HG03378 (cell line): ENCODE measurements around the gene TMPRSS9.

Source experiments
- ATAC-seq: cut with Tn5 transposase; IDR thresholded peaks from one replicate; pipeline ENCODE4 v1.9.1; 2021; ENCODE audit warnings: mild to moderate bottlenecking, moderate library complexity; ENCODE audit not compliant: unreplicated experiment

The TMPRSS9 gene

GRCh38 chr19:2359992-2360685, at the start of gene TMPRSS9:
Gene TMPRSS9, plus strand, starts transcription at chr19:2360265. Its CDS starts 29,521 bp downstream, at chr19:2389786.
- ATAC-seq = no peak

DNA sequence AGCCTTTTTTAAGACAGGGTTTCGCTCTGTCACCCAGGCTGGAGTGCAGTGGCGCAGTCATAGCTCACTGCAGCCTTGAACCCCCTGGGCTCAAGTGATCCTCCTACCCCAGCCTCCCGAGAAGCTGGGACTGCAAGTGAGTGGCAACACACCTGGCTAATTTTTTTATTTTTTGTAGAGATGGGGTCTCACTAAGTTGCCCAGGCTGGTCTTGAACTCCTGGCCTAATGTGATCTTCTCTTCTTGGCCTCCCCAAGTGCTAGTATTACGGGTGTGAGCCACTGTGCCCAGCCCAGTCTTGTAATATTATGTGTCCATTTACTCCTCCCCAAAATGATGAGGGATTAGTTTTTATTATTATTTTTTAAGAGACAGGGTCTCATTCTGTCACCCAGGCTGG, 49.0 kb upstream of the TMPRSS9 start:
- ATAC-seq = no peak

DNA sequence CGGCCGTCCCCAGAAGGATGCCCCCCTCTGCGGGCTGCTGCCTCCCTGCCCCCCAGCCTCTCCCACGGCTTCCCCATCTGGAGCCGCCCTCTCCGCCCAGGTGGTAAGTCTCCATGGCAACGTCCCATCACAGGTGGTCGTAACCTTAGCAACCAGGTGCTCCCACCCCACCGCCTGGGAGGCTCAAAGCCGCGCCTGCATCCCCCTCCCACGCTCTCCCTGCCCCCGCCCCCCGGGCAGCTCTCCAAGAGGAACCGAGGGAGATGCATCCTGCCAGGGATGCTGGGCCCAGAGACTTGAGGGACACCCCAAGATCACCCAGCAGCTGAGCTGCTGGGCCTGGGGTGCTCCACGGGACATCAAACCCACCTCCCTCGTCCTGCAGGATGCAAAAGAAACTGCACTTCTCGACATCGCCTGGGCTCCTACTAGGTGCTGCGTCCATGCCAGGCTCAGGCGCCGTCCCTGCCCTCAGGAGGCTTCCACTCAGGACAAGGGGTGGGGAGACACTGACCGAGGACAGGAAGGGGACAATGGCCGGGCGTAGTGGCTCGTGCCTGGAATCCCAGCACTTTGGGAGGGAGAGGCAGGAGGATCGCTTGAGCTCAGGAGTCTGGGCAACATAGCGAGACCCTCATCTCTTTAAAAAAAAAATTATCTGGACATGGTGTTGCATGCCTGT, 47.1 kb upstream of the TMPRSS9 start:
- ATAC-seq = no peak

GRCh38 chr19:2315121-2315817, 44.8 kb upstream of the TMPRSS9 start:
- ATAC-seq = no peak

DNA sequence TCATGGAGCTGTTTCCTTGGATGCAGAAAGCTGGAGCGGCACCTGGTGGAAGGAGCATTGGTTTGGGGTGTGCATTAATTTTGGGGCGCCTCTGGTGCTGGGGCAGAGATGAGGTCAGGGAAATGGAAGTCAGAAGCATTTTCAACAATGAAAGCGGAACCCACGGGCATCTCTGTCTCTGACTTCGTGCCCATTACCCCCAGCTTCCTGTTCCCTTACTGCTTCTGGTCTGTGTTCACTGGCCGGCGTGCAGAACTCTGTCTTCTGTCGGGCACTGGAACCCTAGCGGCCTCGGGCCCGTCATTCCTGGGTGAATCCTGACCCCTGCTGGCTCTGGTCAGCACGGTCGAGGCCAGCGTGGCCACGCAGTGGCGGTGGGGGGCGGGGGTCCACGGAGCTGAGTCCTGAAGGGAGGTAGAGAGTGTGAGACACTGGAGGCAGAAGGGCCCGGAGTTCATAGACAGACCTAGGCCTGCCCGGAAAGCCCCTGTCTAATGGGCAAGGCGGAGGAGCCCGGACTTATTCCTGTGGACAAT, 44.2 kb upstream of the TMPRSS9 start:
- ATAC-seq = no peak

DNA sequence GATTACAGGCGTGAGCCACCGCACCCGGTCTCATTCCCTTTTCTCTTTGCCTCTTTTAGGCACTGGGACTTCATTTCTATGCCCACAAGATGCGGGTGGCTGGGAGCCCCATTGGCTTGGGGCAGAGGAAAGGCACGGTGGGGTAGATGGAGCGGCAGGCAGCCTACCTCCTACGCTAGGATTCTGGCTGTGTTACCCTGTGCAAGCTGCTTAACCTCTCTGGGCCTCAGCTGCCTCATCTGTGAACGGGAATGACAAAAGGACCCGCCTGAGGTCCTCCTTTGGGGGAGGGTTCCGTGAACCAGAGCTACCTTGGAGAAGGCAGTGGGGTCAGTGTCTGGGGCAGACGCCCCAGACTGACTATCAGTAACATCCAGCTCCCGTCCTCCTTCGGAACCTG, 42.8 kb upstream of the TMPRSS9 start:
- ATAC-seq = no peak

GRCh38 chr19:2317756-2318155, 42.3 kb upstream of the TMPRSS9 start:
- no peak for ATAC-seq

DNA sequence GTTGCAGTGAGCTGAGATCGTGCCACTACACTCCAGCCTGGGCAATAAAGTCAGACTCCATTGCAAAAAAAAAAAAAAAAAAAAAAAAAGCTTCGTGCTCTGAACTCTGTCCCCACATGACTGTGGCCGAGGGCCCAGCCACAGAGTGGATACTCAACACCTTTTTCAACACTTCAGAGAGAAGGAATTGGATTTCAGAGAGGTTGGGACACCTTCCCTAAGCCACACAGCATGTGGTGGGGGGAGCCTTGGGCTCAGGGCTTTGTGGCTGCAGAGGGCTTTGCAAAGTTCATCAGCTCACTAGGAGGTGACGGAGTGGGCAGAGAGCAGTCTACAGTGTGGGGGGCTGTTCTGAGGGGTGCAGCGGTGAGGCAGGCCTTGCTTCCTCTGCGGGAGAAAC, 41.1 kb upstream of the TMPRSS9 start:
- ATAC-seq = no peak

GRCh38 chr19:2319551-2319950, 40.5 kb upstream of the TMPRSS9 start:
- ATAC-seq = no peak

- ATAC-seq = no peak
Observed at GRCh38 chr19:2320049-2320448, 40.0 kb upstream of the TMPRSS9 start.

GRCh38 chr19:2320939-2321338, 39.1 kb upstream of the TMPRSS9 start:
- ATAC-seq = no peak

- ATAC-seq = no peak
Observed at GRCh38 chr19:2321565-2322283, 38.3 kb upstream of the TMPRSS9 start.

DNA sequence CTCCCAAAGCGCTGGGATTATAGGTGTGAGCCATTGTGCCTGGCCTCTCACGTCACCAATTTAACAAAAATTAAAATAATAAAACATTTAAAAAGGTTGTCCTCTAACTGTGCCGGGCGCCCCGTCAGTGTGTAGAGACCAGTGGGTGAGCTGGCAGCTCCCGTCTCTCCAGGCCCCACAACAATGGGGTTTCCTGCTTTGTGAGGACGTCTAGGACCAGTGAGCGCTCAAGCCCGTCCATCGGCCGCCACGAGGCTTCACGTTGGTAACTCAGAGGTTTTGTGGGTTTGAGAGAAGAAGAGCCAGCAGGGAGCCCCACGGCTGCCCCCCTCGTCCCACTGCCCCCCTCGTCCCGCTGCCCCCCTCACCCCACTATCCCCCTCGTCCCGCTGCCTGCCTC, 36.4 kb upstream of the TMPRSS9 start:
- no peak for ATAC-seq

DNA sequence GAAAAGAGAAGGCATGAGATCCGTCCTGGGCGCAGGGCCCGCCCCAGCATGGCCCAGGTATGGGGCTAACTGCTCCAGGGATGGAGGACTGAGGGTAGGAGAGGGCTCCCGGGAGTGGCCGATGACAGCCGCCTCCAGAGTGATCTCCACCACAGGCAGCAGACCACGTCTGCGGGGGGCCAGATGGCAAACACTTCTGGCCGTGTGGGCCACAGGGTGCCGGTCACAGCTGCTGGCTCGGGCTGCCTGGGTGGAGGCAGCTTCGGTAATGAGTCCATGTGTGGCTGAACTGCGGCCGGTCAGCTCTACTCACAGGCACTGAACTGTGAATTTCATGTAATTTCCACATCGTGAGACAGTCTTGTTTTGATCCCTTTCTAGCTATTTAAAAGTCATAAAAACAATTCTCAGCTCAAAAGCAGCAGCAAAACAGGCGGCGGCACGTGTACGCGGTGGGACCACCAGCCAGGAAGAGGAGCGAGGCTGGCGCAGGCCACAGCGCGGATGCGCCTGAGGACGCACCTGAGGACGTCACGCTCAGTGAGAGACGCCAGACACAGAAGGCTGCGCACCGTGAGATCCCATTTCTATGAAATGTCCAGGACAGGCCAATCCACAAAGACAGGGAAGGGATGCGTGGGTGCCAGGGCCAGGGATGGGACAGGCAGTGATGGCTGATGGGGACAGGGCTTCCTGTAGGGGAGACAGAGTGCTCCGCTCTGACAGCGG, 35.7 kb upstream of the TMPRSS9 start:
- no peak for ATAC-seq

DNA sequence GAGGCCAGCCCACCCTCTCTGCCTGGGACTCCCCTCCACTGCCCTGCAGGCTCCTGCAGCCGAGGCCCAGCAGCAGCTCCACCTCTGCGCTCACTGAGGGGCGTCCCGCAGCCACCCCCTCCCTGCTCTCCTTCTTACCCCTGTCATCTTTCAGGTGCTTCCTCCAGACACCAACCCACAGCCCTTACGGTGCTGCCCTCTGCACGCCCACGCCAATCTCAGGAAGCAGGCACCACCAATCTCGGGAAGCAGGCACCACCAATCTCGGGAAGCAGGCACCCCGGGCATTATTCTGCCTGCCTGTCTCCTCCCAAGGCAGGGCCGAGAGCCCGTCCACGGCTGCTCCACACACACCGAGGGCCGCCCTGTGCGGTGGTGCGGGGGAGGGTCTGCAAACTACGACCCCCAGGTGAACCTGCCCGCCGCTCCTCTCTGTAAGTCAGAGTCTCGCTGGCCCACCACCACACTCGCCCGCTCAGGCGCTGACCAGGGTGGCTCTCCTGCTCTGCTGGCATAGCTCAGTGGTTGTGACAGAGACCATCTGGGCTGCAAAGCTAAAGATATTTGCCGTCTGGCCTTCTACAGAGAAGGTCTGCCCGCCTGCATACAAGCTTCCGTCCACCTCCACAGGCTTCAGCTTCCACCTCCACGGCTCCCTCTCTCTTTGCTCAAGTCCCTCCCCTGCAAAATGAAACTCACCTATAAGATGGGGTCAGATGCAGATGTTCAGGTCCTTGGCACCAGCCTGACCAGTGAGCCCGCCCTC, 34.6 kb upstream of the TMPRSS9 start:
- ATAC-seq = no peak

- no peak for ATAC-seq
Observed at GRCh38 chr19:2326699-2327360, 33.2 kb upstream of the TMPRSS9 start.

- no peak for ATAC-seq
Observed at GRCh38 chr19:2327773-2328400, 32.2 kb upstream of the TMPRSS9 start.

DNA sequence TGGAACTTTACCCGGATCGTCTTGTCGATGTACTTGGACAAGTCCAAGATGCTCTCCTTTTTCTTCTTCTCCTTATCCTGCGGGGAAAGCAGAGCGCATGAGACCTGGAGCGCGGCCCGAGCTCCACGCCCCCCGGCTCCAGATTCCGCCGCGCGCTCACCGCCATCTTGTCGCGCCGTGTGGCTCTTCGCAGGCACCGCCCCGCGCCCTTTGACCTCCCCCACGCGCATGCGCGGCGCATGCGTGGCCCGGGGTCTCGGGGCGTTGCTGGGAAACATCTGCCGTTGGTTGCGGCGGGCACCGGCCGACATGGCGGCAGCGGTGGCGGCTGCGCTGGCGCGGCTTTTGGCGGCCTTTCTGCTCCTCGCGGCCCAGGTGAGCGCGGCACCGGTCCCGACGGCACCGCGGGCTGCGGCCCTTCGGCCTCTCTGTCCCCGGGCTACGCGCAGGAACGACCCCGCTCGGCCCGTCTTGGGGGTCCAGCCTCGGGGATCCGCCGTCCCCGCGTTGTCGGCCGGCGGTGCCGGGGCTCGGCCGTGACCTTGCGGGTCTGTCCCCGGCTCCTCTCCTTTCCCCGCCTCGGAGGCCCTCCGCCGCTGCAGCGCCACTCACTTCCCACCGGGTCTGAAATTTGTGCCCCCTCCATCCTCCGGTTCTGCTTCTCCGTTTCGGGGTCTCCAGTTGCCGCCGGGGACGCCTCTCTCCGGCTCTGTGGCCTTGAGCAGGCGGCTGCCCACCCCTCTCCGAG, 31.5 kb upstream of the TMPRSS9 start, which contains the start of the genes LSM7 and SPPL2B:
LSM7 (minus strand) TSS at position 186 of the 748 bp plus-strand sequence; CDS start at position 166, 20 bp downstream.
SPPL2B (plus strand) TSS at position 284 of the 748 bp plus-strand sequence; CDS start at position 310, 26 bp downstream.
- ATAC-seq = no peak
